MM.1S (cell line): ENCODE measurements around the gene OSBPL1A.

Experiments
- DNase-seq: peaks from one replicate; pipeline ENCODE4 v3.0.0-alpha.2; 2015
- H2AFZ ChIP-seq: fragments of 300-600 bp; sonication (generic); 2 replicates; pipeline ENCODE4 v1.6.0; 2016; ENCODE audit warnings: antibody characterized with exemption, low read length
- H3F3A ChIP-seq: fragments of 300-600 bp; sonication (generic); 2 replicates; pipeline ENCODE4 v1.6.1; 2016; ENCODE audit warnings: mild to moderate bottlenecking, antibody characterized with exemption, low read length, moderate library complexity, mixed read lengths; ENCODE audit not compliant: insufficient read depth
- H3K27ac ChIP-seq: fragments of 300-600 bp; sonication (generic); 2 replicates; pipeline ENCODE4 v1.5.1; 2016; ENCODE audit warnings: mild to moderate bottlenecking, low read length
- H3K27me3 ChIP-seq: fragments of 300-600 bp; sonication (generic); replicated peaks from 2 replicates; pipeline ENCODE4 v1.6.0; 2016; ENCODE audit warnings: low read length; ENCODE audit not compliant: insufficient read depth
- H3K36me3 ChIP-seq: fragments of 300-600 bp; sonication (generic); replicated peaks from 2 replicates; pipeline ENCODE4 v1.6.1; 2016; ENCODE audit warnings: mild to moderate bottlenecking, low read length, mixed read lengths; ENCODE audit not compliant: insufficient read depth
- H3K4me1 ChIP-seq: fragments of 300-600 bp; sonication (generic); 2 replicates; pipeline ENCODE4 v1.6.1; 2016; ENCODE audit warnings: low read length, mixed read lengths
- H3K4me2 ChIP-seq: fragments of 300-600 bp; sonication (generic); 2 replicates; pipeline ENCODE4 v1.6.0; 2016; ENCODE audit warnings: low read depth, low read length
- H3K4me3 ChIP-seq: fragments of 300-600 bp; sonication (generic); 2 replicates; pipeline ENCODE4 v1.5.1; 2016; ENCODE audit warnings: low read length, mixed read lengths
- H3K79me2 ChIP-seq: fragments of 300-600 bp; sonication (generic); 2 replicates; pipeline ENCODE4 v1.6.1; 2016; ENCODE audit warnings: mixed run types, low read length, mixed read lengths
- H3K9ac ChIP-seq: fragments of 300-600 bp; sonication (generic); 2 replicates; pipeline ENCODE4 v1.6.1; 2016; ENCODE audit warnings: low read length, mixed read lengths
- H3K9me2 ChIP-seq: fragments of 300-600 bp; sonication (generic); replicated peaks from 2 replicates; pipeline ENCODE4 v1.6.1; 2016; ENCODE audit warnings: mild to moderate bottlenecking, low read length, mixed read lengths; ENCODE audit not compliant: insufficient read depth
- H3K9me3 ChIP-seq: fragments of 300-600 bp; sonication (generic); replicated peaks from 2 replicates; pipeline ENCODE4 v1.6.1; 2016; ENCODE audit warnings: mild to moderate bottlenecking, low read length, mixed read lengths; ENCODE audit not compliant: insufficient read depth
- H4K20me1 ChIP-seq: fragments of 300-600 bp; sonication (generic); 2 replicates; pipeline ENCODE4 v1.6.1; 2016; ENCODE audit warnings: mild to moderate bottlenecking, low read length, moderate library complexity, mixed read lengths; ENCODE audit not compliant: insufficient read depth
- CTCF ChIP-seq: fragments of 300-600 bp; sonication (generic); IDR thresholded peaks from 2 replicates; pipeline ENCODE4 v1.5.1; 2016; ENCODE audit warnings: antibody characterized with exemption, low read length, mixed read lengths
- EZH2 ChIP-seq: fragments of 300-600 bp; sonication (generic); optimal IDR thresholded peaks from 2 replicates; pipeline ENCODE3; 2017; ENCODE audit warnings: low read depth, mild to moderate bottlenecking, antibody characterized with exemption, low read length, mixed read lengths
- EZH2phosphoT487 ChIP-seq: fragments of 300-600 bp; sonication (generic); IDR thresholded peaks from 2 replicates; pipeline ENCODE4 v1.6.1; 2018; ENCODE audit warnings: antibody characterized with exemption, low read length

Gene OSBPL1A

GRCh38 chr18:24408496-24408895 lies 10.9 kb upstream of the OSBPL1A start:
- Histone ChIP-seq H3K4me2 (no peak overlapping the region), H3K27me3 (no peaks in the 10 kb centered on the region), H3K9me3 (no peaks in the 10 kb centered on the region), H3K4me3 (no peak overlapping the region), H3K36me3 (no peaks in the 10 kb centered on the region), H3F3A (no peaks in the 10 kb centered on the region), H3K79me2 (no peaks in the 10 kb centered on the region), H3K9me2 (no peaks in the 10 kb centered on the region), H3K4me1 (no peaks in the 10 kb centered on the region), H3K9ac (no peak overlapping the region), H4K20me1 (no peaks in the 10 kb centered on the region), H2AFZ (no peak overlapping the region), H3K27ac (no peak overlapping the region)
- DNase-seq = no peak
- TF ChIP-seq EZH2 (no peak), CTCF (no peak), EZH2phosphoT487 (no peak)

- Histone ChIP-seq H3K79me2 (no peaks in the 10 kb centered on the region), H3K4me3 (no peak overlapping the region), H3K9ac (no peak overlapping the region), H2AFZ (no peak overlapping the region), H3K27me3 (no peaks in the 10 kb centered on the region), H3K36me3 (no peaks in the 10 kb centered on the region), H3F3A (no peaks in the 10 kb centered on the region), H3K27ac (no peak overlapping the region), H3K9me3 (no peaks in the 10 kb centered on the region), H3K4me1 (no peaks in the 10 kb centered on the region), H3K4me2 (no peak overlapping the region), H3K9me2 (no peaks in the 10 kb centered on the region), H4K20me1 (no peaks in the 10 kb centered on the region)
- no peak for DNase-seq
- TF ChIP-seq EZH2 = no peak
Observed at GRCh38 chr18:24404591-24404990, 7.0 kb upstream of the OSBPL1A start.

GRCh38 chr18:24403076-24403475 lies 5.5 kb upstream of the OSBPL1A start:
- Histone ChIP-seq H4K20me1 (no peaks in the 10 kb centered on the region), H3K27ac (no peak overlapping the region), H3K4me2 (no peak overlapping the region), H3K9me2 (no peaks in the 10 kb centered on the region), H3K9me3 (no peaks in the 10 kb centered on the region), H3F3A (no peaks in the 10 kb centered on the region), H3K4me3 (no peak overlapping the region), H3K4me1 (no peaks in the 10 kb centered on the region), H3K9ac (no peak overlapping the region), H3K36me3 (no peaks in the 10 kb centered on the region), H2AFZ (no peak overlapping the region), H3K79me2 (no peaks in the 10 kb centered on the region), H3K27me3 (no peaks in the 10 kb centered on the region)
- TF ChIP-seq CTCF = no peak
- no peak for TF ChIP-seq EZH2
- TF ChIP-seq EZH2phosphoT487 = no peak
- DNase-seq = no peak

- no peak for DNase-seq
- H3K9ac ChIP-seq = no peak overlapping the region
- no peaks in the 10 kb centered on the region for H3K27me3 ChIP-seq
- H3F3A ChIP-seq = no peaks in the 10 kb centered on the region
- TF ChIP-seq EZH2phosphoT487 = no peak
- peak; percentile 13; the same call in 1 of the 2 replicates for TF ChIP-seq CTCF
- H2AFZ ChIP-seq = no peak overlapping the region
- no peaks in the 10 kb centered on the region for H3K9me3 ChIP-seq
- H3K4me3 ChIP-seq = no peak overlapping the region
- H3K79me2 ChIP-seq = no peaks in the 10 kb centered on the region
- no peaks in the 10 kb centered on the region for H3K9me2 ChIP-seq
- no peak overlapping the region for H3K27ac ChIP-seq
- H3K4me1 ChIP-seq = no peaks in the 10 kb centered on the region
- no peaks in the 10 kb centered on the region for H3K36me3 ChIP-seq
- H3K4me2 ChIP-seq = no peak overlapping the region
- H4K20me1 ChIP-seq = no peaks in the 10 kb centered on the region
Observed at GRCh38 chr18:24402209-24402785, 4.7 kb upstream of the OSBPL1A start.
